Activated B cell treated with CpG ODN at 0.5 μM for 24 hours (primary cell): ENCODE results near the gene LGALS1. TPM values are rescaled to one million over a fixed set of nuclear protein-coding genes. Genes with fewer than 3 reads are reported as not detected.
A peak's percentile ranks its signal among the peaks of the same experiment; 100 is the strongest.
"Not testable (repeated sequence)": the region's sequence is repeated elsewhere in the genome, so short reads cannot be mapped to it uniquely, and the experiment has no call there.

Experiments
- ATAC-seq: fragments of 200-7000 bp; cut with Tn5 transposase; one replicate; pipeline ENCODE4 v1.10.0; 2021; ENCODE audit warnings: low read depth, mild to moderate bottlenecking, moderate library complexity
- CTCF ChIA-PET: fragments of 350-600 bp; sonication (Branson Sonifier 250); formaldehyde crosslinking; loops from one replicate; lab custom pipeline; 2021; ENCODE audit warnings: antibody characterized with exemption; lab: Charles Lee
- POLR2A ChIA-PET: fragments of 350-600 bp; sonication (Branson Sonifier 250); formaldehyde crosslinking; loops from one replicate; lab custom pipeline; 2021; ENCODE audit warnings: antibody characterized with exemption; lab: Charles Lee
- DNase-seq: peaks from one replicate; pipeline ENCODE4 v3.0.0; 2022
- H3K27ac Mint-ChIP-seq: one replicate; pipeline ENCODE4 v1.8.0; 2020; ENCODE audit warnings: mixed read lengths
- H3K27me3 Mint-ChIP-seq: one replicate; pipeline ENCODE4 v1.8.0; 2021; ENCODE audit warnings: mixed read lengths
- H3K36me3 Mint-ChIP-seq: one replicate; pipeline ENCODE4 v1.8.0; 2021; ENCODE audit warnings: low read depth, mixed read lengths
- H3K4me1 Mint-ChIP-seq: one replicate; pipeline ENCODE4 v1.8.0; 2021; ENCODE audit warnings: mixed read lengths
- H3K4me3 Mint-ChIP-seq: one replicate; pipeline ENCODE4 v1.8.0; 2020; ENCODE audit warnings: mild to moderate bottlenecking, mixed read lengths
- H3K9me3 Mint-ChIP-seq: one replicate; pipeline ENCODE4 v1.8.0; 2020; ENCODE audit warnings: mixed read lengths
- CTCF ChIP-seq: fragments of 200-600 bp; IDR thresholded peaks from one replicate; pipeline ENCODE4 v1.8.0; 2022; ENCODE audit warnings: antibody characterized with exemption, mild to moderate bottlenecking
- intact Hi-C: fragments of 100-400 bp; cut with micrococcal nuclease; formaldehyde crosslinking; loops from one replicate; pipeline ENCODE4 v1.15.1; 2024
- total RNA-seq: library from RNA; stranded (reverse); gene quantifications from 2 replicates; pipeline ENCODE4 v1.2.3, GENCODE V29; 2022

Gene LGALS1
- total RNA-seq, 1 donor from 2014 or later = 230 TPM

- POLR2A ChIA-PET = no interaction called here
- DNase-seq = no peak
Observed at GRCh38 chr22:37690407-37690806, 15.0 kb downstream of the LGALS1 start.

GRCh38 chr22:37690901-37691504, 15.6 kb downstream of the LGALS1 start:
- ATAC-seq (no peak), DNase-seq (no peak)
- H3K4me3 Mint-ChIP-seq = no peak overlapping the region
- CTCF ChIA-PET = no interaction called here
- no peak overlapping the region for H3K27ac Mint-ChIP-seq
- H3K9me3 Mint-ChIP-seq = no peaks in the 10 kb centered on the region
- POLR2A ChIA-PET = interaction anchor here (0.6 kb wide), 1 partner anchor 30 kb away, joined by 9 read pairs; no protein-coding TSS in a partner anchor
- TF ChIP-seq CTCF = no peak
- no peaks in the 10 kb centered on the region for H3K27me3 Mint-ChIP-seq
- peaks cover 70% of the 10 kb centered on the region for H3K36me3 Mint-ChIP-seq
- intact Hi-C loops = no loop called here
- H3K4me1 Mint-ChIP-seq = peaks cover 23% of the 10 kb centered on the region

More at GRCh38 chr22:37690407-37690806, 15.0 kb downstream of the LGALS1 start:
- no peak for ATAC-seq
- Mint-ChIP-seq H3K27me3 (no peaks in the 10 kb centered on the region), H3K9me3 (no peaks in the 10 kb centered on the region), H3K27ac (no peak overlapping the region), H3K4me3 (no peak overlapping the region), H3K36me3 (peaks cover 67% of the 10 kb centered on the region), H3K4me1 (peaks cover 24% of the 10 kb centered on the region)
- intact Hi-C loops = no loop called here
- CTCF ChIA-PET = no interaction called here
- no peak for TF ChIP-seq CTCF

GRCh38 chr22:37692627-37693285, 17.3 kb downstream of the LGALS1 start:
- intact Hi-C loops = no loop called here
- Mint-ChIP-seq H3K9me3 (no peaks in the 10 kb centered on the region), H3K36me3 (peaks cover 60% of the 10 kb centered on the region), H3K27me3 (no peaks in the 10 kb centered on the region), H3K27ac (no peak overlapping the region), H3K4me1 (peaks cover 21% of the 10 kb centered on the region), H3K4me3 (no peak overlapping the region)
- DNase-seq = no peak
- ATAC-seq = no peak
- CTCF ChIA-PET = no interaction called here
- POLR2A ChIA-PET = interaction anchor here (0.6 kb wide), 2 partner anchors 31 to 1445 kb away, joined by 5 to 6 read pairs; no protein-coding TSS in a partner anchor
- TF ChIP-seq CTCF = no peak

GRCh38 chr22:37694131-37694530, 18.7 kb downstream of the LGALS1 start:
- intact Hi-C loops, H3K9me3 Mint-ChIP-seq, H3K27me3 Mint-ChIP-seq, H3K27ac Mint-ChIP-seq, ATAC-seq, H3K4me3 Mint-ChIP-seq, DNase-seq, CTCF ChIA-PET: not testable (repeated sequence)
- H3K36me3 Mint-ChIP-seq = peaks cover 49% of the 10 kb centered on the region
- peaks cover 15% of the 10 kb centered on the region for H3K4me1 Mint-ChIP-seq
- POLR2A ChIA-PET = interaction anchor here (0.7 to 1.2 kb wide), 3 partner anchors 17 to 583 kb away, joined by 3 to 9 read pairs (median 5); no protein-coding TSS in a partner anchor

- H3K9me3 Mint-ChIP-seq, H3K27me3 Mint-ChIP-seq, DNase-seq, ATAC-seq, H3K27ac Mint-ChIP-seq: not testable (repeated sequence)
- Mint-ChIP-seq H3K4me3 (peak overlapping the region; percentile 60), H3K4me1 (peaks cover 15% of the 10 kb centered on the region), H3K36me3 (peaks cover 31% of the 10 kb centered on the region)
- ChIA-PET CTCF (interaction anchor here (1.8 kb wide), 1 partner anchor 53 kb away, joined by 7 read pairs; no protein-coding TSS in a partner anchor), POLR2A (interaction anchor here (0.9 kb wide), 1 partner anchor 10 kb away, joined by 3 read pairs; the partner anchor contains the start of gene NOL12)
- intact Hi-C loops = loop anchor here (1.0 kb wide), 1 partner anchor 10 kb away; the partner anchor contains the start of gene NOL12
Observed at GRCh38 chr22:37696260-37696656, 20.8 kb downstream of the LGALS1 start.
